Measurements from ENCODE around the gene TPPP2. TPM values are rescaled to one million over a fixed set of nuclear protein-coding genes. Genes with fewer than 3 reads are reported as not detected.
A peak's percentile ranks its signal among the peaks of the same experiment; 100 is the strongest.

The TPPP2 gene
- polyA plus RNA-seq, 3 donors = not detected

- WGBS, 3 donors = 0 to 1% (median 1%) methylated on average over 4 of the region's 4 CpGs
- no peak overlapping the region for H3K27ac ChIP-seq (ENCODE audit: low read depth, low read length)
Observed at GRCh38 chr14:21014761-21015190, 15.2 kb upstream of the TPPP2 start.

GRCh38 chr14:21015312-21015711 lies 14.7 kb upstream of the TPPP2 start:
- no peak overlapping the region for H3K27ac ChIP-seq (ENCODE audit: low read depth, low read length)
- WGBS, 3 donors = 56 to 81% (median 61%) methylated on average over 6 of the region's 6 CpGs

GRCh38 chr14:21016413-21017190 lies 13.4 kb upstream of the TPPP2 start:
- 56 to 75% (median 57%) methylated on average over 9 of the region's 9 CpGs for WGBS, 3 donors
- peak overlapping the region; percentile 20 for H3K27ac ChIP-seq (ENCODE audit: low read depth, low read length)

DNA sequence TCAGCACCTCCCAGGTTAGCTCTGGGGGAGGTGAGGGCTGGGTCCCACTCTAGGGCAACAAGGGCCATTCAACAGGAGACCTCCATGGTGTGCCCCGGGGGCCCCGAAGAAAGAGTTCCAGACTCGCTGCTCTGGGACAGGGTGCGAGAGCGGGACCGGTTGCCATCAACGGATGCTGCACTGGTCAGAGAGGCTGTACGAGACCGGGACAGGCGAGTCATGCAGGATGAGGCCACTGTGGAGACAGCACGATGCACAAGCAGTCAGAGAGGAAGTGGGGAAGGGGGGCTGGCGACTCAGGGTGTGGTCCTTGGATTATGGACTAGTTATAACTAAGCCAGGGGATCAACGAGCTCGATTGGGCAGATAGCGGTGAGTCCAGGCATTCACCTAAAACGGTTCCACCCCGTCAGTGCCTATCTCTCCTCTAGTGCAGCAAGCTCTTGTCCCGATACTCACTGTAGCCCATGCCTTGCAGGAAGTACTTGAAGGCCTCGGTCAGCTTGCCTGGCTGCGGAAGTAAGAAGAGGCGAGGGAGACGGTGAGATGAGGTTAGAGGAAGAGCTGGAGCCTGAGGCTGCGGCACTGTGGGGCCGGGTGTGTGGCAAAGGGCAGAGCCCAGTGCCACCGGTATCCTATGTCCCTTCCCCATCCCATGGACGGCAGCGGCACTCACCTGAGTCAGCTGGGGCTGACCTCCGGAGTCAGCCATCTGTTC lies 12.3 kb upstream of the TPPP2 start:
- no peak overlapping the region for H3K27ac ChIP-seq (ENCODE audit: low read depth, low read length)
- WGBS, 3 donors = 73 to 83% (median 74%) methylated on average over 28 of the region's 28 CpGs

GRCh38 chr14:21018286-21018685 lies 11.7 kb upstream of the TPPP2 start:
- no peak overlapping the region for H3K27ac ChIP-seq (ENCODE audit: low read depth, low read length)

GRCh38 chr14:21018781-21019180 lies 11.2 kb upstream of the TPPP2 start:
- no peak overlapping the region for H3K27ac ChIP-seq (ENCODE audit: low read depth, low read length)
- WGBS, 3 donors = 90 to 96% (median 94%) methylated on average over 3 of the region's 3 CpGs

More at GRCh38 chr14:21018286-21018685, 11.7 kb upstream of the TPPP2 start:
- WGBS, 3 donors = 68 to 88% (median 80%) methylated on average over 7 of the region's 7 CpGs

- H3K27ac ChIP-seq (ENCODE audit: low read depth, low read length) = no peak overlapping the region
- WGBS, 3 donors = 33 to 90% (median 52%) methylated on average over 1 of the region's 1 CpG
Observed at GRCh38 chr14:21019366-21019765, 10.7 kb upstream of the TPPP2 start.

- no peak overlapping the region for H3K27ac ChIP-seq (ENCODE audit: low read depth, low read length)
- 84 to 92% (median 89%) methylated on average over 5 of the region's 5 CpGs for WGBS, 3 donors
Observed at GRCh38 chr14:21020977-21021545, 9.0 kb upstream of the TPPP2 start.

DNA sequence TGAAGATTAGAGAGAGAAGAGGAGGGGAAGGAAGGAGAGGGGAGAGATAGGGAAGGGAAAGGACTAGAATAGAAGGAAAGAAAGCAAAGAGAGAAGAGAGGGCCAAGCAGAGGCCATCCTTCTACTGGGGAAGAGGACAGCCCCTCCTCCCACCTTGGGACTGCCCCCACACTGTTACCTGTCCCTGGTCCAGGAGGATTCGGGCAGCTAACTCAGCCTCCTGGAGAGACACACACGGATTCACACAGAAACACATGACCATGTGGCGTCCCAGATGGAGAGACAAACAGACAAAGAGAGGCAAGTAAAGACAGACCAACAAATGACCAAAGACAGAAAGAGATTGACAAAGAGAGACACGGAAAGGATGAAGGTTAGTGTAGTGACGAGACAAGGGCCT lies 7.3 kb upstream of the TPPP2 start:
- H3K27ac ChIP-seq (ENCODE audit: low read depth, low read length) = no peak overlapping the region
- 77 to 84% (median 78%) methylated on average over 5 of the region's 5 CpGs for WGBS, 3 donors

DNA sequence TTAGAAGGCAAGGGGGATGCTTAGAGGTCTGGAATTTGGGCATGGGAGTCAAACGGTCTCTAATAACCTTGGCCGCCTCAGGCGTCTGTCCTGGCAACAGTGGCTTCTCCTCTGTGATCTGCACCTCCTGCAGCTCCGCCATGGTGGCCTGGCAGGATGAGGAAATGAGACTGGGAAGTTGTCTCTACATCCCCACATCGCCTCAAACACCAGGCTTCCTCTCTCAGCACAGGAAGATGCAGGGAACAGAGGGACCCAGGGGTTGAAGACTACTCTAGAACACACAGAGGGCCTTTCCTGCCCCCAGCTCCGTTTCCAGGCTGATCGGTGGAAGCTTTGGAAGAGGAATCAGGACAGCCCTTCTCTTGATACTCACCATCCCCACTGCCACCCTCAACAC lies 6.8 kb upstream of the TPPP2 start:
- WGBS, 3 donors = 41 to 48% (median 48%) methylated on average over 7 of the region's 7 CpGs
- H3K27ac ChIP-seq (ENCODE audit: low read depth, low read length) = no peak overlapping the region

GRCh38 chr14:21023817-21024584 lies 6.0 kb upstream of the TPPP2 start:
- 11 to 22% (median 21%) methylated on average over 17 of the region's 17 CpGs for WGBS, 3 donors
- H3K27ac ChIP-seq (ENCODE audit: low read depth, low read length) = no peak overlapping the region

GRCh38 chr14:21024585-21025370 lies 5.2 kb upstream of the TPPP2 start, which contains the start of gene NDRG2:
Gene NDRG2, minus strand, starts transcription at chr14:21025061. Its CDS starts 1,746 bp downstream, at chr14:21023315.
- WGBS, 3 donors = 1% methylated on average over 57 to 72 of the region's 72 CpGs

DNA sequence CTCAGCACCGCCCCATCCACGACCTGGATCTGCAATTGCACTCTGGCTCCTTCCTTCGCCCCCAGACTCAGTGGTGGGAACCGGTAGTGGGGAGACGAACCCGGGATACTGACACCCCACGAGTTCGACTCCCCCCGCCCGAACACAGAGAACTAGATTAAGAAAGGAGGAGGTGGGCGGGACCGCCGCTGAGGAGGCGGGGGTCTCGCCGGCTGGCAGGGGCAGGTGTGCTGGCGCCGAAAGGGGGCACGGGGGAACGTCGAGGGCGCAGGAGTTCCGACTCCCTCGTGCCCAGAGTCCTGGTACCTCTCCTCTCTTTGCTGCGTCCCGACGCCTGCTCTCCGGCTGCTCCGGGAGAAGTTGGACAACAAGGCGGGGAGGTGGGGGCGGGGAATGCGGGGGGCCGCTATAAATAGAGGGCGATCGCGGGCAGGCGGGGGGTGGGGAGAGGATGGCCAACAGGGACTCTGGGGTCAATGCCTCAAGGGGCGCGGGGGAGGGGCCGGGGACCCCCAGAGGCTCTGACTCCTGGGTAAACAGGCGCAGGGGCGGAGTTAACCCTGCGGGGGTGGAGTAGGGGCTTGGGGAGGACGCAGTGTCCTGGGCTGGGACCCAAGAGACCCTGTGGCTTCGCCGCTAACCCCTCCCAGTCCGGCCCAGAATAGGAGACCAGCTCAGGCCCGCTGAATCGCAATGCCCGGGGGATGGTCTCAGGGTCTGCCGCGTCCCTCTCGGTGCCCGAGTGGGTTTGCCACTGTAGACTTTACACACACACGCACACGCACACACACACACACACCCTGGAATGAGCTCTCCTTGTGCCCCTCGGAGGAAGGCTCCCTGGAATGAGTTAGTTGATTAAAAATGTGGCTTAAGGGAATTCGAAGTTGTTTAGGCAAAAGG lies 4.4 kb upstream of the TPPP2 start:
- WGBS, 3 donors = 4 to 11% (median 6%) methylated on average over 55 to 58 of the region's 58 CpGs

More at GRCh38 chr14:21024585-21025370, 5.2 kb upstream of the TPPP2 start, which contains the start of gene NDRG2:
- H3K27ac ChIP-seq (ENCODE audit: low read depth, low read length) = no peak within 1 kb of the TSS

DNA sequence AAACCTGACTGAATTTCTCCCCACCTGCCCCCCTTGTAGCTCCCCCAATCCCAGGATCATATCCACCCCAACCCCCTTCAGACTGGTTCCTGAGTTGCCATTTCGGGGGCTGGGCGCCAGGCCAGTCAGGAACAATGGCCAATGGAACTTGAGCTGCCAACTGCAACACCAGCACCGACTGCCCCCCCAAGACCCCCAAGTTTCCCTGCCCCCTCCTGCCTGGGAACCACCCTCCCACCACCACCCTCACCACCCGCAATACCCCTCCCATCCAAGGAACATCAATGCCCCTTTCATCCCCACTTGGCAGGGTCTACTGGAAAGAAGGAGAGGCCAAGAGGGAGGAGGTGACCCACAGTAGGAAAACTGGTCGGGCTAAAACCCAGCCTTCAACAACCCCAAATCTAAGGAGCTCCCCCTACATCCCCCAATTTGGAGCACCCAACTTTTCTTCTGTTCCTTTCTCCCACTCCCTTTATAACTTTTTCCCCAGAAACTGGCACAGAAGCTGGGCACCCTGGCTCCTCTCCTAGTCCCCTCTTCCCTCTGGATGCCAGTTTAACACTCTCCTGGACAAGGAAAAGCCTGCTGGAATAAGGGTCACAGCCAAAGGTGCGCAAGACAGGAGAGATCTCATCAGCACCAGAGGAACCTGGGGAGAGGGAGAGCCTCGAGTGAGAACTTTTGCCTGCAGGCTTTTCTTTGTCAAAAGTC lies 3.6 kb upstream of the TPPP2 start:
- H3K27ac ChIP-seq (ENCODE audit: low read depth, low read length) = no peak overlapping the region
- 65 to 68% (median 67%) methylated on average over 7 of the region's 7 CpGs for WGBS, 3 donors

More for the DNA sequence above, 4.4 kb upstream of the TPPP2 start:
- no peak overlapping the region for H3K27ac ChIP-seq (ENCODE audit: low read depth, low read length)

DNA sequence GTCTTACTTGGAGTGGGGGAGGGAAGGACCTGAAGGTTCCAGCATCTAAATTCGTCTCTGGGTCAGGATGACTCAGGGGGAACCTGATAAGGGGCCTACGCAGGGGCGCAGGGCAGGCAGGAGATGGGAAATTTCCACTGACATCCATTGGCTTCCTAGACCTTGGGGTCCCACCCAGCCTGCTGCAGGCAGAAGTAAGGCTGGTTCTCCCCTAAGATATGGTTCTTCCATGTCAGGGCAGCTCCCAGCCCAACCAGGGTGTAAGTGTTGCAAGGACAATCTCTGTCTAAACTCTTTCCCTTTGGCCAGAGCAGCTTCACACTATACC lies 3.1 kb upstream of the TPPP2 start:
- WGBS, 3 donors = 47 to 64% (median 56%) methylated on average over 3 of the region's 3 CpGs
- H3K27ac ChIP-seq (ENCODE audit: low read depth, low read length) = no peak overlapping the region

DNA sequence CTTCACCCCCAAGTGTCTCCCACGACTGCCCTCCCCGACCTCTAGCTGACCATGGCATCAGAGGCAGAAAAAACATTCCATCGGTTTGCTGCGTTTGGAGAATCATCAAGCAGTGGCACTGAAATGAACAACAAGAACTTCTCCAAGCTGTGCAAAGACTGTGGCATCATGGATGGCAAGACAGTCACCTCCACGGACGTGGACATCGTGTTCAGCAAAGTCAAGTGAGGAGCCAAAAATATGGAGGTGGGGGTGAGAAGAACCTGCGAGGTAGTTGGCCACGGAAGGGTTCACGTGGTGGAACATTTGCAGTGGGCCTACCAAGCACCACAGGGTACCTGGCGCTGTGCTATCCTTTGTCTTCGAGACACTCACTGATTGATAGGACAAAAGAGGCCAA lies 514 bp downstream of the TPPP2 start:
- no peak overlapping the region for H3K27ac ChIP-seq (ENCODE audit: low read depth, low read length)
- WGBS, 3 donors = 89 to 90% (median 90%) methylated on average over 12 of the region's 12 CpGs
